ENCODE measurements around the gene PLD1. TPM values are rescaled to one million over a fixed set of nuclear protein-coding genes. Genes with fewer than 3 reads are reported as not detected.
A peak's percentile ranks its signal among the peaks of the same experiment; 100 is the strongest.

The PLD1 gene
- total RNA-seq, 1 donor from 2014 or later, result 13.9 TPM

GRCh38 chr3:171799501-171799900 lies 10.8 kb downstream of the PLD1 start:
- Mint-ChIP-seq H3K36me3 (ENCODE audit: unreplicated experiment) (peaks cover 5% of the 10 kb centered on the region), H3K27ac (ENCODE audit: unreplicated experiment) (no peak overlapping the region), H3K4me3 (ENCODE audit: unreplicated experiment) (no peak overlapping the region), H3K9me3 (ENCODE audit: unreplicated experiment) (no peaks in the 10 kb centered on the region), H3K27me3 (ENCODE audit: unreplicated experiment) (no peaks in the 10 kb centered on the region), H3K4me1 (ENCODE audit: unreplicated experiment) (peaks cover 29% of the 10 kb centered on the region)
- TF ChIP-seq, protein P1, sequence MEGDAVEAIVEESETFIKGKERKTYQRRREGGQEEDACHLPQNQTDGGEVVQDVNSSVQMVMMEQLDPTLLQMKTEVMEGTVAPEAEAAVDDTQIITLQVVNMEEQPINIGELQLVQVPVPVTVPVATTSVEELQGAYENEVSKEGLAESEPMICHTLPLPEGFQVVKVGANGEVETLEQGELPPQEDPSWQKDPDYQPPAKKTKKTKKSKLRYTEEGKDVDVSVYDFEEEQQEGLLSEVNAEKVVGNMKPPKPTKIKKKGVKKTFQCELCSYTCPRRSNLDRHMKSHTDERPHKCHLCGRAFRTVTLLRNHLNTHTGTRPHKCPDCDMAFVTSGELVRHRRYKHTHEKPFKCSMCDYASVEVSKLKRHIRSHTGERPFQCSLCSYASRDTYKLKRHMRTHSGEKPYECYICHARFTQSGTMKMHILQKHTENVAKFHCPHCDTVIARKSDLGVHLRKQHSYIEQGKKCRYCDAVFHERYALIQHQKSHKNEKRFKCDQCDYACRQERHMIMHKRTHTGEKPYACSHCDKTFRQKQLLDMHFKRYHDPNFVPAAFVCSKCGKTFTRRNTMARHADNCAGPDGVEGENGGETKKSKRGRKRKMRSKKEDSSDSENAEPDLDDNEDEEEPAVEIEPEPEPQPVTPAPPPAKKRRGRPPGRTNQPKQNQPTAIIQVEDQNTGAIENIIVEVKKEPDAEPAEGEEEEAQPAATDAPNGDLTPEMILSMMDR (IDR thresholded peaks at IDR 0.05), result no peak
- DNase-seq (ENCODE audit: extremely low spot score, unreplicated experiment), result no peak

DNA sequence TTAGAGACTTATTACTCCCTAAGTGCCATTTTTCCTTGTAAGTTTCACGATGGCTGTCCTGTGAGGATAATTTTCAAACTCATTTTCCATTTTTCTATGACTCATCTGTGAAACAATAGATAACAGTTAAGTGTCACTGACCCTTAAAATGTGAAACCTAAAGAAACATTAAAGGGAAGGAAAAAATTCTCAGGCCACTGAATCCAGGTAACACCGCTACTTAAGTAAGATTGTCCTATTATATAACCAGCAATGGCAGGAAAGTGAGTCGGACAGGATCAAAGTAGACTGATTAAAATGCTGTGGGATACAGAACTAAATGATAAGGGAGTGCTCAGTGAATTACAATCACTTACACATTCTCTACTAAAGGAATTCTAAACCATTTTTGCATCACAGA lies 12.4 kb downstream of the PLD1 start:
- peaks cover 22% of the 10 kb centered on the region for H3K4me1 Mint-ChIP-seq (ENCODE audit: unreplicated experiment)
- TF ChIP-seq, protein P1 (IDR thresholded peaks at IDR 0.05), result no peak
- DNase-seq (ENCODE audit: extremely low spot score, unreplicated experiment), result no peak
- no peaks in the 10 kb centered on the region for H3K27me3 Mint-ChIP-seq (ENCODE audit: unreplicated experiment)
- H3K4me3 Mint-ChIP-seq (ENCODE audit: unreplicated experiment), result no peak overlapping the region
- H3K27ac Mint-ChIP-seq (ENCODE audit: unreplicated experiment), result peak overlapping the region; percentile 39
- H3K9me3 Mint-ChIP-seq (ENCODE audit: unreplicated experiment), result no peaks in the 10 kb centered on the region
- H3K36me3 Mint-ChIP-seq (ENCODE audit: unreplicated experiment), result peaks cover under 1% of the 10 kb centered on the region

- no peaks in the 10 kb centered on the region for H3K9me3 Mint-ChIP-seq (ENCODE audit: unreplicated experiment)
- TF ChIP-seq, protein P1 (IDR thresholded peaks at IDR 0.05), result no peak
- DNase-seq (ENCODE audit: extremely low spot score, unreplicated experiment), result no peak
- no peaks in the 10 kb centered on the region for H3K27me3 Mint-ChIP-seq (ENCODE audit: unreplicated experiment)
- peaks cover 22% of the 10 kb centered on the region for H3K4me1 Mint-ChIP-seq (ENCODE audit: unreplicated experiment)
- no peak overlapping the region for H3K27ac Mint-ChIP-seq (ENCODE audit: unreplicated experiment)
- no peak overlapping the region for H3K4me3 Mint-ChIP-seq (ENCODE audit: unreplicated experiment)
- H3K36me3 Mint-ChIP-seq (ENCODE audit: unreplicated experiment), result no peaks in the 10 kb centered on the region
Observed at GRCh38 chr3:171797265-171797679, 13.0 kb downstream of the PLD1 start.

GRCh38 chr3:171796625-171797264 lies 13.5 kb downstream of the PLD1 start:
- Mint-ChIP-seq H3K36me3 (ENCODE audit: unreplicated experiment) (no peaks in the 10 kb centered on the region), H3K4me3 (ENCODE audit: unreplicated experiment) (no peak overlapping the region), H3K27ac (ENCODE audit: unreplicated experiment) (no peak overlapping the region), H3K4me1 (ENCODE audit: unreplicated experiment) (peaks cover 22% of the 10 kb centered on the region), H3K27me3 (ENCODE audit: unreplicated experiment) (no peaks in the 10 kb centered on the region), H3K9me3 (ENCODE audit: unreplicated experiment) (no peaks in the 10 kb centered on the region)
- DNase-seq (ENCODE audit: extremely low spot score, unreplicated experiment), result no peak
- TF ChIP-seq, protein P1 (IDR thresholded peaks at IDR 0.05), result no peak

GRCh38 chr3:171792531-171792930 lies 17.8 kb downstream of the PLD1 start:
- Mint-ChIP-seq H3K9me3 (ENCODE audit: unreplicated experiment) (no peaks in the 10 kb centered on the region), H3K4me3 (ENCODE audit: unreplicated experiment) (no peak overlapping the region), H3K27me3 (ENCODE audit: unreplicated experiment) (no peaks in the 10 kb centered on the region), H3K27ac (ENCODE audit: unreplicated experiment) (no peak overlapping the region), H3K36me3 (ENCODE audit: unreplicated experiment) (peaks cover 4% of the 10 kb centered on the region), H3K4me1 (ENCODE audit: unreplicated experiment) (peaks cover 25% of the 10 kb centered on the region)
- DNase-seq (ENCODE audit: extremely low spot score, unreplicated experiment), result no peak
- TF ChIP-seq, protein P1 (IDR thresholded peaks at IDR 0.05), result no peak
